IPS-NIHi7 (cell line): ENCODE measurements around the gene FASTKD2.

ENCODE experiments used
- DNase-seq: peaks from one replicate; pipeline ENCODE4 v3.0.0; 2012; ENCODE audit warnings: mixed read lengths; ENCODE audit errors: extremely low spot score

The FASTKD2 gene

GRCh38 chr2:206765242-206766056, at the start of gene FASTKD2, which contains the start of gene MDH1B:
FASTKD2 (plus strand) TSS chr2:206765606; CDS start chr2:206766694, 1,088 bp downstream.
MDH1B (minus strand) TSS chr2:206765328; CDS start chr2:206765271, 57 bp downstream.
- peak; percentile 93 for DNase-seq

GRCh38 chr2:206716623-206717022, 48.8 kb upstream of the FASTKD2 start:
- no peak for DNase-seq

- no peak for DNase-seq
Observed at GRCh38 chr2:206718296-206718695, 47.1 kb upstream of the FASTKD2 start, which contains the start of gene DYTN. DYTN (minus strand) TSS chr2:206718396; CDS start chr2:206718279, 117 bp downstream.

GRCh38 chr2:206721256-206721920, 44.0 kb upstream of the FASTKD2 start:
- no peak for DNase-seq

- DNase-seq = no peak
Observed at GRCh38 chr2:206723288-206723687, 42.1 kb upstream of the FASTKD2 start.

- DNase-seq = no peak
Observed at GRCh38 chr2:206727287-206727686, 38.1 kb upstream of the FASTKD2 start.

- DNase-seq = no peak
Observed at GRCh38 chr2:206728277-206729199, 36.9 kb upstream of the FASTKD2 start.

- no peak for DNase-seq
Observed at GRCh38 chr2:206733341-206733740, 32.1 kb upstream of the FASTKD2 start.

- no peak for DNase-seq
Observed at GRCh38 chr2:206736935-206737334, 28.5 kb upstream of the FASTKD2 start.

GRCh38 chr2:206739271-206739670, 26.1 kb upstream of the FASTKD2 start:
- no peak for DNase-seq

- no peak for DNase-seq
Observed at GRCh38 chr2:206740800-206741199, 24.6 kb upstream of the FASTKD2 start.

GRCh38 chr2:206756816-206757215, 8.6 kb upstream of the FASTKD2 start:
- no peak for DNase-seq

- peak; percentile 18 for DNase-seq
Observed at GRCh38 chr2:206764673-206765241, 649 bp upstream of the FASTKD2 start.

GRCh38 chr2:206766057-206766930, 888 bp downstream of the FASTKD2 start:
- no peak for DNase-seq

GRCh38 chr2:206774871-206775270, 9.5 kb downstream of the FASTKD2 start:
- no peak for DNase-seq

GRCh38 chr2:206776432-206776831, 11.0 kb downstream of the FASTKD2 start:
- DNase-seq = no peak

GRCh38 chr2:206780671-206781070, 15.3 kb downstream of the FASTKD2 start:
- DNase-seq = no peak

GRCh38 chr2:206783718-206784117, 18.3 kb downstream of the FASTKD2 start:
- peak; percentile 44 for DNase-seq

GRCh38 chr2:206784559-206785353, 19.4 kb downstream of the FASTKD2 start:
- no peak for DNase-seq
